Neural progenitor cell (in vitro differentiated cells): ENCODE results near the gene CERK.

ENCODE experiments used
- EZH2phosphoT487 ChIP-seq: fragments of 200-600 bp; sonication (generic); IDR thresholded peaks from 2 replicates; pipeline ENCODE4 v1.6.1; 2017; ENCODE audit warnings: antibody characterized with exemption
- TF ChIP-seq, protein P1 (sequence below): fragments of 200-600 bp; sonication (generic); IDR thresholded peaks from 2 replicates; pipeline ENCODE4 v1.5.1; 2017; ENCODE audit warnings: antibody characterized with exemption, mild to moderate bottlenecking

- no peak for TF ChIP-seq EZH2phosphoT487
- TF ChIP-seq, protein P1, sequence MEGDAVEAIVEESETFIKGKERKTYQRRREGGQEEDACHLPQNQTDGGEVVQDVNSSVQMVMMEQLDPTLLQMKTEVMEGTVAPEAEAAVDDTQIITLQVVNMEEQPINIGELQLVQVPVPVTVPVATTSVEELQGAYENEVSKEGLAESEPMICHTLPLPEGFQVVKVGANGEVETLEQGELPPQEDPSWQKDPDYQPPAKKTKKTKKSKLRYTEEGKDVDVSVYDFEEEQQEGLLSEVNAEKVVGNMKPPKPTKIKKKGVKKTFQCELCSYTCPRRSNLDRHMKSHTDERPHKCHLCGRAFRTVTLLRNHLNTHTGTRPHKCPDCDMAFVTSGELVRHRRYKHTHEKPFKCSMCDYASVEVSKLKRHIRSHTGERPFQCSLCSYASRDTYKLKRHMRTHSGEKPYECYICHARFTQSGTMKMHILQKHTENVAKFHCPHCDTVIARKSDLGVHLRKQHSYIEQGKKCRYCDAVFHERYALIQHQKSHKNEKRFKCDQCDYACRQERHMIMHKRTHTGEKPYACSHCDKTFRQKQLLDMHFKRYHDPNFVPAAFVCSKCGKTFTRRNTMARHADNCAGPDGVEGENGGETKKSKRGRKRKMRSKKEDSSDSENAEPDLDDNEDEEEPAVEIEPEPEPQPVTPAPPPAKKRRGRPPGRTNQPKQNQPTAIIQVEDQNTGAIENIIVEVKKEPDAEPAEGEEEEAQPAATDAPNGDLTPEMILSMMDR, result no peak
Measured at GRCh38 chr22:46726066-46726985, 11.7 kb downstream of the CERK start.
